NCI-H345 (cell line): ENCODE measurements around the gene PHACTR3.

ENCODE experiments used
- DNase-seq: peaks from one replicate; lab custom pipeline; 2025; lab: John Stamatoyannopoulos, UW

Gene PHACTR3

GRCh38 chr20:59620860-59621505 is 16.6 kb downstream of the PHACTR3 start:
- DNase-seq = no peak

GRCh38 chr20:59622496-59622895 is 18.2 kb downstream of the PHACTR3 start:
- no peak for DNase-seq

- no peak for DNase-seq
Measured at GRCh38 chr20:59623133-59623532, 18.8 kb downstream of the PHACTR3 start.

- DNase-seq = no peak
Measured at GRCh38 chr20:59623583-59623982, 19.2 kb downstream of the PHACTR3 start.

GRCh38 chr20:59624401-59624800 is 20.1 kb downstream of the PHACTR3 start:
- no peak for DNase-seq

GRCh38 chr20:59625214-59625922 is 21.0 kb downstream of the PHACTR3 start:
- no peak for DNase-seq

GRCh38 chr20:59627298-59627697 is 23.0 kb downstream of the PHACTR3 start:
- DNase-seq = no peak

- DNase-seq = no peak
Measured at GRCh38 chr20:59628171-59628570, 23.8 kb downstream of the PHACTR3 start.

- DNase-seq = no peak
Measured at GRCh38 chr20:59629141-59630045, 25.1 kb downstream of the PHACTR3 start.

- no peak for DNase-seq
Measured at GRCh38 chr20:59630526-59630925, 26.2 kb downstream of the PHACTR3 start.

GRCh38 chr20:59631751-59632540 is 27.6 kb downstream of the PHACTR3 start:
- no peak for DNase-seq

- DNase-seq = no peak
Measured at GRCh38 chr20:59632541-59633113, 28.3 kb downstream of the PHACTR3 start.

GRCh38 chr20:59633656-59634251 is 29.4 kb downstream of the PHACTR3 start:
- no peak for DNase-seq

- no peak for DNase-seq
Measured at GRCh38 chr20:59634435-59635005, 30.2 kb downstream of the PHACTR3 start.

GRCh38 chr20:59636766-59637370 is 32.5 kb downstream of the PHACTR3 start:
- DNase-seq = no peak

GRCh38 chr20:59640267-59640666 is 35.9 kb downstream of the PHACTR3 start:
- DNase-seq = no peak

GRCh38 chr20:59643615-59644061 is 39.3 kb downstream of the PHACTR3 start:
- no peak for DNase-seq

GRCh38 chr20:59644371-59644939 is 40.1 kb downstream of the PHACTR3 start:
- DNase-seq = no peak

GRCh38 chr20:59645271-59645670 is 40.9 kb downstream of the PHACTR3 start:
- DNase-seq = no peak

GRCh38 chr20:59645761-59646171 is 41.4 kb downstream of the PHACTR3 start:
- no peak for DNase-seq
